Measurements from ENCODE around the gene PLA2G4F. TPM values are rescaled to one million over a fixed set of nuclear protein-coding genes. Genes with fewer than 3 reads are reported as not detected.
A peak's percentile ranks its signal among the peaks of the same experiment; 100 is the strongest.

Gene PLA2G4F
- total RNA-seq, 3 donors from 2014 or later: under 0.01 to 2.0 (median 1.8) TPM

DNA sequence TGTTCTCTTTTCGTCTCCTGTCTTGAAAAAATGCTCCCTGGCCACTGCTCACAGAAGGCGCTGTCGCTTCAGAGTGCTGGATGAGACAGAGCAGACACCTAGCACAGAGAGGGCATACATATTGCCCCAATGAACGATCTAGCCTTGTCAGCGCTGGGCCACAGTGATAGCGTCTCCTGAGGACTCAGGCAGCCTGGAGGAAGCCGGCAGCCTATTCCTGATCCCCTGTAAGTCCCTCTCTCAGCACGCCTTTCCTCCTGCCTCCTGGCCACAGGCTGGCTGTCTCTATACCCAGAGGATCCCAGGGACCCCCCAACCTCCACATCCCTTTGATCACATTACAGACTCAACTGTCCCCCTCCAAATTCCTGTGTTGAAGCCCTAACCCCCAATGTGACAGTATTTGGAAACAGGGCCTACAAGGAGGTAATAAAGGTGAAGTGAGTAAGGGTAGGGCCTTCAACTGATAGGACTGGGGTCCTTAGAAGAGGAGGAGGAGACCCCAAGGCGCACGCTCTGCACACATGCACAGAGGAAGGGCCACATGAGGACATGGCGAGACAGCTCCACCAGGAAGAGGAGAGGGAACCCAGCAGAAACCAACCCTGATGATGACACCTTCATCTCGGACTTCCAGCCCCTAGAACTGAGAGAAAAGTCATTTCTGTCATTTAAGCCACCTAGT is 7.5 kb downstream of the PLA2G4F start:
- H3K27me3 ChIP-seq: no peaks in the 10 kb centered on the region
- H3K4me1 ChIP-seq: no peaks in the 10 kb centered on the region
- H3K9me3 ChIP-seq: no peaks in the 10 kb centered on the region
- TF ChIP-seq POLR2A (IDR thresholded peaks at IDR 0.05) (no peak), POLR2AphosphoS5 (IDR thresholded peaks at IDR 0.05) (no peak)
- TF ChIP-seq, protein P1, sequence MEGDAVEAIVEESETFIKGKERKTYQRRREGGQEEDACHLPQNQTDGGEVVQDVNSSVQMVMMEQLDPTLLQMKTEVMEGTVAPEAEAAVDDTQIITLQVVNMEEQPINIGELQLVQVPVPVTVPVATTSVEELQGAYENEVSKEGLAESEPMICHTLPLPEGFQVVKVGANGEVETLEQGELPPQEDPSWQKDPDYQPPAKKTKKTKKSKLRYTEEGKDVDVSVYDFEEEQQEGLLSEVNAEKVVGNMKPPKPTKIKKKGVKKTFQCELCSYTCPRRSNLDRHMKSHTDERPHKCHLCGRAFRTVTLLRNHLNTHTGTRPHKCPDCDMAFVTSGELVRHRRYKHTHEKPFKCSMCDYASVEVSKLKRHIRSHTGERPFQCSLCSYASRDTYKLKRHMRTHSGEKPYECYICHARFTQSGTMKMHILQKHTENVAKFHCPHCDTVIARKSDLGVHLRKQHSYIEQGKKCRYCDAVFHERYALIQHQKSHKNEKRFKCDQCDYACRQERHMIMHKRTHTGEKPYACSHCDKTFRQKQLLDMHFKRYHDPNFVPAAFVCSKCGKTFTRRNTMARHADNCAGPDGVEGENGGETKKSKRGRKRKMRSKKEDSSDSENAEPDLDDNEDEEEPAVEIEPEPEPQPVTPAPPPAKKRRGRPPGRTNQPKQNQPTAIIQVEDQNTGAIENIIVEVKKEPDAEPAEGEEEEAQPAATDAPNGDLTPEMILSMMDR (IDR thresholded peaks at IDR 0.05): no peak
- H3K4me3 ChIP-seq: no peak overlapping the region
- no peak overlapping the region for H3K27ac ChIP-seq
- intact Hi-C loops (cut with DNase I; ENCODE audit: low total_unique reads): no loop called here
- DNase-seq (ENCODE audit: low spot score in 2 of 2): no peak
- no peaks in the 10 kb centered on the region for H3K36me3 ChIP-seq

DNA sequence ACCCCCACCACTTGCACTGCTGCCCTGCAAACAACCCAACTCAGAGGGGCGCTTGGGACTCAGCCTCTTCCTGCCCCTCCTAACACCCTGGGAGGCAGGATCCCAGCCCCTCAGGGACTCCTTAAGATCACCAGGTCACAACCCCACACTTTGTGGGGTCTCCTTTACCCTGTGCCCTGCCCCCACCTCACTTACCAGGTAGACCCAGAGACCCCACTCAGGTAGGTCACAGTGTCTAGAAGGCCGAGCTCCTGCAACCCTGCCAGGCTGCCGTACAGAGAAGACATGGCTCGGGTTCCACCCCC is 9.1 kb downstream of the PLA2G4F start:
- Histone ChIP-seq H3K4me1 (no peaks in the 10 kb centered on the region), H3K27me3 (no peaks in the 10 kb centered on the region), H3K36me3 (no peaks in the 10 kb centered on the region), H3K27ac (no peak overlapping the region), H3K4me3 (no peak overlapping the region), H3K9me3 (no peaks in the 10 kb centered on the region)
- DNase-seq (ENCODE audit: low spot score in 2 of 2): no peak
- TF ChIP-seq POLR2A (IDR thresholded peaks at IDR 0.05): no peak
- TF ChIP-seq, protein P1 (IDR thresholded peaks at IDR 0.05): no peak
- TF ChIP-seq POLR2AphosphoS5 (IDR thresholded peaks at IDR 0.05): no peak
- intact Hi-C loops (cut with DNase I; ENCODE audit: low total_unique reads): no loop called here

DNA sequence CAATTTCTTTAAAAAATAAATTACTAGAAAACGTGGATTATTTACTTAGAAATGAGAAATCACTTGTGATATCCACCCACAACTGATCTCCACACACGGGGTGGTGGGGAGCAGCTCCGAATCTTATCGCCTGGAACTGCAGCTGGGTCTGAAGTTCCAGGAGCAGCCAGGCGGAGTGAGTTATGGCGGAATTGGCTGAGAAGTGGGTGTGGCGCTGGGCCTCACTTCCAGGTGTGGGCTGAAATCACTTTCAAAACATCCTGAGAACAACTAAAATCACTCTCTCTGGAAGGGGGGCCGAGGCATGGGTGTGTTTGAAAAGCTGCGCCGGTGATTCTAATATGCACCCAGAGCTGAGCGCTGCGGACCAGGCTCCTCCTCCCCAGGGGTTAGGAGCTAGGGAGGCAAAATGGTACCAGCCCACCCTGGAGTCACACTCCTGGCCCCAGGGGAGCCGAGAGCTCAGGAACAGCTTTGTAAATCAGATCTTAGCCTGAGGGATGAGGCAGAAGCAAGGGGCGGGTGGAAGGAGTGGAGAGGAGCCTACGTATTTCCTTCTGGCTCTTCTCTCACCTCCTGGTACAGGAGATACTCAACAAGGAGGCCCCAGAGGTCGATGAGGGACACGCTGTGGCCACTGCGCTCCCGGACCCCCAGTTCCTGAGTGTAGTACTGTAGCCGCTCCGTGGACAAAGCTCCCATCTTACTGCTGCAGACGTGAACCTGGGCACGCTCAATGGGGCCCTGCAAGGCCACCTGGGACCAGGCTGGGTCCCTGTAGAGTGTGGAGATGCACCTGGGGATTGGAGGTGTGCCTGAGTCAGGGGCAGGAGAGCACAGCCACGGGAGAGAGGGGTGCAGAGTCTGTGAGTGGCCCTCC is 9.6 kb downstream of the PLA2G4F start:
- Histone ChIP-seq H3K4me1 (no peaks in the 10 kb centered on the region), H3K27ac (no peak overlapping the region), H3K9me3 (no peaks in the 10 kb centered on the region), H3K4me3 (no peak overlapping the region), H3K36me3 (no peaks in the 10 kb centered on the region), H3K27me3 (no peaks in the 10 kb centered on the region)
- no peak for DNase-seq (ENCODE audit: low spot score in 2 of 2)
- intact Hi-C loops (cut with DNase I; ENCODE audit: low total_unique reads): no loop called here
- no peak for TF ChIP-seq POLR2AphosphoS5 (IDR thresholded peaks at IDR 0.05)
- TF ChIP-seq POLR2A (IDR thresholded peaks at IDR 0.05): no peak
- TF ChIP-seq, protein P1 (IDR thresholded peaks at IDR 0.05): no peak

DNA sequence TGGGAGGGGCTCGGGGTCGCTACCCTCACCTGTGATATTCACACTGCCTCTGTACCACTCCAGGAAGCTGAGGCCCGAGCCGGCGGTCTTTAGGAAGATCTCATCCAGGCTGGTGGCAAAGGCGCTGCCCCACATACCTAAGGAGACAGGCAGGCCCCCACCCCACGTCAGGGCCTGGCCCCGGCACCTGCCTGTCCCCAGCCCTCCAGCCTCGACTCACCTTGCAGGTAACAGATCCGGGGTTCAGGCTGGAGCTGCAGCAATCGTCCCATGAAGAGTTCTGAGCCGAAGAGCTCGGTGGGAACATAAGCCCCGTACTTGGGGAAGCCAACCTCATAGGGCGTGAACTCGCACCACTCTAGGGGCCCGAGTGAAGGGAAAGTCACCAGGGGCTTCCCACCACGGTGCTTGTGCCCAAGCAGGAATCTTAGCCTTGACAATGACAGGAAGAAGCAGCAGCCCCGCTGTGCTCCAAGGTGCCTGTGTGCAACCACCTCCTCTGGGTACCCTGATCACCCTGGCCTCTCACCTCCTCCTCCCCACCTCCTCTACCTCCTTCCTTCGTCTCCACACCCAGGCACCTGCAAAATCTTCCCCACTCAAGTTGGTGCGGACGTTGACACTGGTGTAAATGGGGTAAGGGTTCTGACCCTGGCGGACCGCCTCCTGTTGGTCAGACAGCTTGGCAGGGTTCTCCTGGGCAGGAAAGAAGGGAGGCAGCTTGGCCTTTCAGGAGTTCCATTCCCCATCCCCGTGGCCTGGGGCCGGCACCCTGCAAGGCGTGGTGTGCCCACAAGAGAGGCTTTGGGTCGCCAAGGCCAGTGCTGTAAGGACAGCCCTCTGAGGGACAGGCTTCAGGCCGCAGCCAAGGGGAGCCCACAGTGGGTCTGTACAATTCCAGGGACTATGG is 10.6 kb downstream of the PLA2G4F start:
- Histone ChIP-seq H3K36me3 (no peaks in the 10 kb centered on the region), H3K4me3 (no peak overlapping the region), H3K27me3 (no peaks in the 10 kb centered on the region), H3K9me3 (no peaks in the 10 kb centered on the region), H3K27ac (no peak overlapping the region), H3K4me1 (no peaks in the 10 kb centered on the region)
- intact Hi-C loops (cut with DNase I; ENCODE audit: low total_unique reads): no loop called here
- peak in 1 of 2 donors; percentile 34 for DNase-seq (ENCODE audit: low spot score in 2 of 2)
- TF ChIP-seq, protein P1 (IDR thresholded peaks at IDR 0.05): no peak
- TF ChIP-seq POLR2A (IDR thresholded peaks at IDR 0.05) (no peak), POLR2AphosphoS5 (IDR thresholded peaks at IDR 0.05) (no peak)
